Fibroblast of lung (primary cell): ENCODE measurements around the gene PRKAG2. TPM values are rescaled to one million over a fixed set of nuclear protein-coding genes. Genes with fewer than 3 reads are reported as not detected.

ENCODE experiments used
- DNase-seq, 2 donors: peaks; one replicate each; pipeline versions ENCODE4 v3.0.0 to v3.0.0-alpha.2; 2010; ENCODE audit warnings: low read depth in 2 of 2
- H2AFZ ChIP-seq: 2 replicates; pipeline ENCODE4 v1.5.1; 2012; ENCODE audit warnings: low read length, control low read depth, inconsistent platforms
- H3K27ac ChIP-seq: 2 replicates; pipeline ENCODE4 v1.5.1; 2011; ENCODE audit warnings: low read length, control low read depth; ENCODE audit not compliant: insufficient read depth
- H3K27me3 ChIP-seq: 2 replicates; pipeline ENCODE4 v1.5.1; 2011; ENCODE audit warnings: mild to moderate bottlenecking, low read length; ENCODE audit not compliant: control insufficient read depth, insufficient read depth
- H3K36me3 ChIP-seq: 2 replicates; pipeline ENCODE4 v1.5.1; 2011; ENCODE audit warnings: low read length; ENCODE audit not compliant: control insufficient read depth, insufficient read depth
- H3K4me1 ChIP-seq: 2 replicates; pipeline ENCODE4 v1.5.1; 2011; ENCODE audit warnings: low read length; ENCODE audit not compliant: control insufficient read depth, insufficient read depth; ENCODE audit errors: extremely low read depth
- H3K4me2 ChIP-seq: 2 replicates; pipeline ENCODE4 v1.5.1; 2011; ENCODE audit warnings: low read length, control low read depth; ENCODE audit not compliant: insufficient read depth; ENCODE audit errors: extremely low read depth
- H3K4me3 ChIP-seq, 4 experiments: fragments of 200-600 bp in 1 of 4; sonication (generic) in 1 of 4; replicated peaks in 1 of 4; 2 replicates each; pipeline ENCODE4 v1.5.1; 2011 to 2016; ENCODE audit warnings: low read length in 4 of 4, low read depth in 3 of 4, mild to moderate bottlenecking in 3 of 4, control low read depth in 2 of 4, inconsistent platforms in 1 of 4, mixed read lengths in 1 of 4; ENCODE audit not compliant: insufficient read depth in 1 of 4; ENCODE audit errors: control extremely low read depth in 1 of 4
- H3K79me2 ChIP-seq: 2 replicates; pipeline ENCODE4 v1.5.1; 2012; ENCODE audit warnings: mild to moderate bottlenecking, low read length, inconsistent platforms; ENCODE audit not compliant: control insufficient read depth, insufficient read depth
- H3K9ac ChIP-seq: 2 replicates; pipeline ENCODE4 v1.5.1; 2011; ENCODE audit warnings: mild to moderate bottlenecking, low read length, control low read depth; ENCODE audit not compliant: insufficient read depth
- H3K9me3 ChIP-seq: 2 replicates; pipeline ENCODE4 v1.5.1; 2012; ENCODE audit warnings: low read depth, low read length; ENCODE audit not compliant: control insufficient read depth, insufficient read depth
- H4K20me1 ChIP-seq: 2 replicates; pipeline ENCODE4 v1.5.1; 2011; ENCODE audit warnings: low read length; ENCODE audit not compliant: control insufficient read depth, insufficient read depth; ENCODE audit errors: extremely low read depth
- EZH2 ChIP-seq: IDR thresholded peaks from 2 replicates; pipeline ENCODE4 v1.5.1; 2012; ENCODE audit warnings: low read length, control low read depth, mild to moderate bottlenecking; ENCODE audit errors: missing control alignments
- polyA plus RNA-seq, 2 donors: library from polyadenylated mRNA; depleted of rRNA in 1 of 2; stranded (reverse) in 1 of 2; unstranded in 1 of 2; fragments of >200 nt; gene quantifications; 2 replicates each; pipeline ENCODE4 v1.2.1, GENCODE V29; 2011 to 2012; ENCODE audit warnings: missing spikeins in 1 of 2
- total RNA-seq: library from RNA; depleted of rRNA; stranded (reverse); fragments of >200 nt; gene quantifications from 2 replicates; pipeline ENCODE4 v1.2.1, GENCODE V29; 2014
- TF ChIP-seq, protein P1 (sequence below), 2 donors: IDR thresholded peaks in 1 of 2; conservative IDR thresholded peaks in 1 of 2; 1 replicate in 1 of 2; 2 replicates in 1 of 2; pipeline ENCODE4 v1.5.1; 2011 to 2012; ENCODE audit warnings: low read length in 2 of 2, control low read depth in 1 of 2, inconsistent platforms in 1 of 2, low read depth in 1 of 2, mild to moderate bottlenecking in 1 of 2

PRKAG2 gene
- total and polyA plus RNA-seq, 2 donors (not counting 1 experiment from before 2014, with no cell fraction given) = 11.9 to 56.7 TPM

- H4K20me1 ChIP-seq = no peaks in the 10 kb centered on the region
- H3K9me3 ChIP-seq = no peaks in the 10 kb centered on the region
- TF ChIP-seq EZH2 = no peak
- TF ChIP-seq, protein P1, sequence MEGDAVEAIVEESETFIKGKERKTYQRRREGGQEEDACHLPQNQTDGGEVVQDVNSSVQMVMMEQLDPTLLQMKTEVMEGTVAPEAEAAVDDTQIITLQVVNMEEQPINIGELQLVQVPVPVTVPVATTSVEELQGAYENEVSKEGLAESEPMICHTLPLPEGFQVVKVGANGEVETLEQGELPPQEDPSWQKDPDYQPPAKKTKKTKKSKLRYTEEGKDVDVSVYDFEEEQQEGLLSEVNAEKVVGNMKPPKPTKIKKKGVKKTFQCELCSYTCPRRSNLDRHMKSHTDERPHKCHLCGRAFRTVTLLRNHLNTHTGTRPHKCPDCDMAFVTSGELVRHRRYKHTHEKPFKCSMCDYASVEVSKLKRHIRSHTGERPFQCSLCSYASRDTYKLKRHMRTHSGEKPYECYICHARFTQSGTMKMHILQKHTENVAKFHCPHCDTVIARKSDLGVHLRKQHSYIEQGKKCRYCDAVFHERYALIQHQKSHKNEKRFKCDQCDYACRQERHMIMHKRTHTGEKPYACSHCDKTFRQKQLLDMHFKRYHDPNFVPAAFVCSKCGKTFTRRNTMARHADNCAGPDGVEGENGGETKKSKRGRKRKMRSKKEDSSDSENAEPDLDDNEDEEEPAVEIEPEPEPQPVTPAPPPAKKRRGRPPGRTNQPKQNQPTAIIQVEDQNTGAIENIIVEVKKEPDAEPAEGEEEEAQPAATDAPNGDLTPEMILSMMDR (conservative IDR thresholded peaks at IDR 0.05 in 1 of 2, IDR thresholded peaks at IDR 0.05 in 1 of 2; ENCODE audit: low read depth in 1 of 2, low read length in 2 of 2) = no peak
- H3K4me1 ChIP-seq = peaks cover 2% of the 10 kb centered on the region
- no peak overlapping the region for H3K9ac ChIP-seq
- H2AFZ ChIP-seq = no peak overlapping the region
- no peak for DNase-seq
- no peak overlapping the region for H3K4me3 ChIP-seq
- H3K79me2 ChIP-seq = no peaks in the 10 kb centered on the region
- H3K36me3 ChIP-seq = no peaks in the 10 kb centered on the region
- no peak overlapping the region for H3K4me2 ChIP-seq
- H3K27me3 ChIP-seq = no peaks in the 10 kb centered on the region
- no peak overlapping the region for H3K27ac ChIP-seq
Measured at GRCh38 chr7:151681726-151682125, 195.2 kb downstream of the PRKAG2 start.

DNA sequence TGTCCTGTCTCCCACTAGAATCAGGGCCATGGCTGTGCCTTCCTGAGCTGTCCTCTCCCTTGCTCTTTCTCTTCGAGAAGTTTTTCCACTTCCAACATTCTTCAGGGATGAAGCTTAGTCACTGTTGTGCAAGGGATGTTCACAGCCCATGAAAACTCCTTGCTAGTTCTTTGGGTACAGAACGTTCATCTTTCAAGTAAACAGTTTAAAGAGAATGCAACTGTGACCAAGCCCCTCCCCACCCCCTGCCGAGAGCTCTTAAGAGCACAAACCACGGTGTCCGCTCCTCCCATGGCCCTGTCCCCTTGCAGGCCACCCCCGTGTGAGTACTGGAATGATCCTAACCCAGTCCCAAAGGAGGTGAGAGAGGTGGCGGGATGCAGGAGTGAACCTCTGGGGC is 196.1 kb downstream of the PRKAG2 start:
- Histone ChIP-seq H3K4me1 (peaks cover 2% of the 10 kb centered on the region), H3K27ac (no peak overlapping the region), H3K79me2 (no peaks in the 10 kb centered on the region), H3K4me3 (no peak overlapping the region), H3K36me3 (no peaks in the 10 kb centered on the region), H4K20me1 (no peaks in the 10 kb centered on the region), H3K9ac (no peak overlapping the region), H3K4me2 (no peak overlapping the region), H2AFZ (no peak overlapping the region), H3K9me3 (no peaks in the 10 kb centered on the region), H3K27me3 (no peaks in the 10 kb centered on the region)
- peak in 1 of 2 donors; percentile 89 for DNase-seq
- TF ChIP-seq, protein P1 (conservative IDR thresholded peaks at IDR 0.05 in 1 of 2, IDR thresholded peaks at IDR 0.05 in 1 of 2; ENCODE audit: low read depth in 1 of 2, low read length in 2 of 2) = no peak
- TF ChIP-seq EZH2 = no peak

- Histone ChIP-seq H3K36me3 (no peaks in the 10 kb centered on the region), H3K4me1 (peaks cover 2% of the 10 kb centered on the region), H4K20me1 (no peaks in the 10 kb centered on the region), H3K4me2 (no peak overlapping the region), H2AFZ (no peak overlapping the region), H3K27ac (no peak overlapping the region), H3K27me3 (no peaks in the 10 kb centered on the region), H3K79me2 (no peaks in the 10 kb centered on the region), H3K9ac (no peak overlapping the region), H3K9me3 (no peaks in the 10 kb centered on the region), H3K4me3 (no peak overlapping the region)
- no peak for TF ChIP-seq EZH2
- TF ChIP-seq, protein P1 (conservative IDR thresholded peaks at IDR 0.05 in 1 of 2, IDR thresholded peaks at IDR 0.05 in 1 of 2; ENCODE audit: low read depth in 1 of 2, low read length in 2 of 2) = no peak
- no peak for DNase-seq
Measured at GRCh38 chr7:151679881-151680612, 196.9 kb downstream of the PRKAG2 start.
